T-helper 17 cell (primary cell): ENCODE data around the gene NKTR. TPM values are rescaled to one million over a fixed set of nuclear protein-coding genes. Genes with fewer than 3 reads are reported as not detected.

Source experiments
- ATAC-seq: fragments of 150-1000 bp; cut with Tn5 transposase; 2 replicates; pipeline ENCODE4 v1.10.0; 2021; ENCODE audit warnings: mild to moderate bottlenecking, moderate library complexity
- DNase-seq, 3 donors: peaks; one replicate each; pipeline versions ENCODE4 v3.0.0 to v3.0.0-alpha.2; 2020 to 2021
- H3K9me3 ChIP-seq: one replicate; pipeline ENCODE4 v1.7.0; 2013; ENCODE audit warnings: low read length, mild to moderate bottlenecking; ENCODE audit not compliant: control insufficient read depth, poor library complexity, severe bottlenecking
- H3K27ac Mint-ChIP-seq: one replicate; pipeline ENCODE4 v1.8.0; 2022; ENCODE audit warnings: mild to moderate bottlenecking, moderate library complexity, mixed read lengths
- H3K27me3 Mint-ChIP-seq: one replicate; pipeline ENCODE4 v1.8.0; 2022; ENCODE audit warnings: mixed read lengths
- H3K36me3 Mint-ChIP-seq: one replicate; pipeline ENCODE4 v1.8.0; 2022; ENCODE audit warnings: low read depth, mixed read lengths
- H3K4me1 Mint-ChIP-seq: one replicate; pipeline ENCODE4 v1.8.0; 2022; ENCODE audit warnings: mild to moderate bottlenecking, mixed read lengths
- H3K4me3 Mint-ChIP-seq: one replicate; pipeline ENCODE4 v1.8.0; 2022; ENCODE audit warnings: mild to moderate bottlenecking, moderate library complexity, mixed read lengths
- total RNA-seq, 4 donors: library from RNA in 2 of 4; stranded (reverse) in 2 of 4; gene quantifications; one replicate each; pipeline ENCODE4 v1.2.3 and lab custom pipeline; 2022 to 2026

NKTR gene
- total RNA-seq, 2 donors from 2014 or later = 240 to 241 TPM

DNA sequence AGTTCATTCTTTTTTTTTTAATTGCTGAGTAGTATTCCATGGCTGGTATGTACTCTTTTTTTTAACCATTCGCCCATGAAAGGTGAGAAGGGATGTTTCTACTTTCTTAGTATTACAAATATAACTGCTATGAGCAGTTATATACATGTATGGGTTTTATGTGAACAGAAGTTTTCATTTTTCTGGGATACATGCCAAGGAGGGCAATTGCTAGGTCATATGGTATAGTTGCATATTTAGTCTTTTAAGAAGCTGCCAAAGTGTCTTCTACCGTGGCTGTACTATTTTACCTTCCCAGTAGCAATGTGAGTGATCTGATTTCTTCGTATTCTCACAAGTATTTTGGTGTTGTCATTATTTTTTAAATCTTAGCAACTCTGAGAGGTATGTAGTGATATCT is 73.7 kb downstream of the NKTR start:
- DNase-seq (no peak), ATAC-seq (no peak)
- H3K9me3 ChIP-seq = peaks cover 3% of the 10 kb centered on the region
- H3K27ac Mint-ChIP-seq = no peak overlapping the region
- no peaks in the 10 kb centered on the region for H3K4me1 Mint-ChIP-seq
- no peak overlapping the region for H3K4me3 Mint-ChIP-seq
- H3K27me3 Mint-ChIP-seq = no peaks in the 10 kb centered on the region
- no peaks in the 10 kb centered on the region for H3K36me3 Mint-ChIP-seq

DNA sequence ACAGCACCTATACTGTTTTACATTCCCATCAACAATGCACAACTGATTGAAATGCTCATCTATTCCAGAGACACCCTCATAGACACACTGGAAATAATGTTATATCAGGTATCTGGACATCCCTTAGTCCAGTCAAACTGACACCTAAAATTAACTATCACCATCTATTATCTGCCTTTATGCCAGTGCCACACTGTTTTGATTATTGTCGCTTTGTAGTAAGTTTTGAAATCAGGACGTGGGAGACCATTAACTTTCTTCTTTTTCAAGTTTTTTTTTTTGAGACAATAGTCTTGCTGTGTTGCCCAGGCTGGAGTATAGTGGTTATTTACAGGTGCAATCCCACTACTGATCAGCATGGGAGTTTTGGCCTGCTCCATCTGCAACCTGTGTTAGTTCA is 75.4 kb downstream of the NKTR start:
- no peak for ATAC-seq

DNA sequence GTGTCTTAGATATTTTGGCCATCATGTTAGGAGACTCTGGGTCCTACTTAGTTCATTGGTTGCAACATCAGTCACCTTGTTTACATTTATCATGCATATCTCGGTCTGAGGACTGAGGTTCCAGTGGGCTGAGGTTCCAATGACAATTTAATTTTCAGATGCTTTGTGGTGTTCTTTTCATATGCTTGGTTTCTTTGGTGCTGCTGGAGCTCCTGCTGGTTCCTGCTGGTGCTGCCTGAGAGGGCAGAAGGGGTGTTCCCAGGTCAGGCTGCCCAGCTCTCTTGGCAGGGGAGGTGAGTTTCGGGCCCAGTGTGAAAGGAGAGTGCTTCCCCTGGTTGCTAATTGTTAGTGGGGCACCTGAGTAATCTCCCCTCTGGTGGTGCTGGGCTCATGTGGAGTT is 78.0 kb downstream of the NKTR start:
- DNase-seq (no peak), ATAC-seq (no peak)
- peaks cover 19% of the 10 kb centered on the region for H3K27me3 Mint-ChIP-seq
- H3K27ac Mint-ChIP-seq = no peak overlapping the region
- no peaks in the 10 kb centered on the region for H3K36me3 Mint-ChIP-seq
- no peak overlapping the region for H3K4me3 Mint-ChIP-seq
- peaks cover 2% of the 10 kb centered on the region for H3K4me1 Mint-ChIP-seq
- peaks cover 3% of the 10 kb centered on the region for H3K9me3 ChIP-seq

More for the DNA sequence above, 75.4 kb downstream of the NKTR start:
- DNase-seq = no peak
- H3K36me3 Mint-ChIP-seq = no peaks in the 10 kb centered on the region
- H3K9me3 ChIP-seq = peaks cover 3% of the 10 kb centered on the region
- no peak overlapping the region for H3K4me3 Mint-ChIP-seq
- H3K4me1 Mint-ChIP-seq = no peaks in the 10 kb centered on the region
- H3K27me3 Mint-ChIP-seq = no peaks in the 10 kb centered on the region
- no peak overlapping the region for H3K27ac Mint-ChIP-seq

DNA sequence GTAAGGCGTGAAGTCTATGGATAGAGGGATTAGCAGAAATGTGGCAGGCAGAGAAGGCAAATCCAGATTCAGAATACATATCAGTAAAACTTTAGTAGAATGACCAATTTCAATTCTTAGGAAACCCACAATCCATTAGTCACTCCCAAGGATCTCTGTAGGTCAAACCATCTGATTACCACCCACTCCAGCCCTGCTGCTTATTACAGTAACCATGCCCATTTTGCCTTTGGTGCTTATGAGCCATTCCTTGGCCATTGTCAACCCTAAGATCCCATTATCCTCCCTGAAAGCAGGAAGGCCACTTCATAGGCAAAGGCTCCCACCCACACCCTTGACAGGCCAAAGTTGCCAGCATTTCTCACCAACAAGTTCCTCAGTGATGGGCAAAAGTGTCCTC is 79.8 kb downstream of the NKTR start:
- peaks cover 2% of the 10 kb centered on the region for H3K4me1 Mint-ChIP-seq
- H3K27ac Mint-ChIP-seq = no peak overlapping the region
- DNase-seq (no peak), ATAC-seq (no peak)
- H3K36me3 Mint-ChIP-seq = no peaks in the 10 kb centered on the region
- peaks cover 21% of the 10 kb centered on the region for H3K27me3 Mint-ChIP-seq
- peaks cover 3% of the 10 kb centered on the region for H3K9me3 ChIP-seq
- no peak overlapping the region for H3K4me3 Mint-ChIP-seq

DNA sequence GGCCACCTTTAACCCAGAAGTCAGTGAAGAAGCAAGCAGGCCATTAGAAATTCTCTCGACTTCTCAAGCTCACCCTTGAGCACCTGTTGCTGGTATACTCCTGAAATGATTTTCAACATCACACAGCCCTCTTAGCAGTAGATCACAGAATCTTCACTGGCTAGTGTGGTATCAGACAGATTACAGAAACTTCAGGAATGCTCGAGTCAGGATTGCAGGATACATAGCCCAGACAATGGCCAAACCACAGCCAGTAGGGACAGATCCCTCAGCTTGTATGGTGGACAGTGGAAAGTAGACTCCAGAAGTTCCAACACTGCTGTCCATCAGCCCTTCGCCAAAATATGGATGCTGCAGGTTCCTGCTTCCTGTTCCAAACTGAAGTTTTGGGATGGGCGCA is 80.3 kb downstream of the NKTR start:
- no peak overlapping the region for H3K27ac Mint-ChIP-seq
- DNase-seq (no peak), ATAC-seq (no peak)
- no peaks in the 10 kb centered on the region for H3K36me3 Mint-ChIP-seq
- peaks cover 3% of the 10 kb centered on the region for H3K9me3 ChIP-seq
- no peak overlapping the region for H3K4me3 Mint-ChIP-seq
- peaks cover 3% of the 10 kb centered on the region for H3K4me1 Mint-ChIP-seq
- H3K27me3 Mint-ChIP-seq = peaks cover 24% of the 10 kb centered on the region

DNA sequence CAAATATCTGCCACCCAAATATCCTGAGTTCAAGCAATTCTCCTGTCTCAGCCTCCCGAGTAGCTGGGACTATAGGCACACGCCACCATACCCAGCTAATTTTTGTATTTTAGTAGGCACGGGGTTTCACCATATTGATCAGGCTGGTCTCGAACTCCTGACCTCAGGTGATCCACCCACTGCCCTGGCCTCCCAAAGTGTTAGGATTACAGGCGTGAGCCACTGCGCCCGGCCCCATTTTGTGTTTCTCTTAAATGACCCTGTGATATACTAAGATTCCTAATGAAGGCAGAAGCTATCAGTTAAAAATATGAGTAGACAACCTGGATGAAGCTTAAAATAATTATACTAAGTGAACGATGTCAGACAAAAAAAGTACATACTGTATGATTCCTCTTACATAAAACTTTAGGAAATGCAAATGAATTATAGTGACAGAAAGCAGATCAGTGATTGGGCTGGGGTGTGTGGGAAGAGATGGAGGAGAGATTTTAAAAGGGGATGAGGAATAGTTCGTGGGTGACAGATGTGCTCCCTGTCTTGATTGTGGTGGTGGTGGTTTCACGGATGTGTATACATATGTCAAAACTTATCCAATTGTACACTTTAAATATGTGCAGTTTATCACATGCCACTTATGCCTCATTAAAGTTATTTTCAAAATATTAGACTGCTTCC is 81.0 kb downstream of the NKTR start:
- peaks cover 3% of the 10 kb centered on the region for H3K9me3 ChIP-seq
- H3K4me1 Mint-ChIP-seq = peaks cover 6% of the 10 kb centered on the region
- peaks cover 30% of the 10 kb centered on the region for H3K27me3 Mint-ChIP-seq
- no peak overlapping the region for H3K4me3 Mint-ChIP-seq
- no peak overlapping the region for H3K27ac Mint-ChIP-seq
- no peaks in the 10 kb centered on the region for H3K36me3 Mint-ChIP-seq
- ATAC-seq = no peak
- DNase-seq = no peak

DNA sequence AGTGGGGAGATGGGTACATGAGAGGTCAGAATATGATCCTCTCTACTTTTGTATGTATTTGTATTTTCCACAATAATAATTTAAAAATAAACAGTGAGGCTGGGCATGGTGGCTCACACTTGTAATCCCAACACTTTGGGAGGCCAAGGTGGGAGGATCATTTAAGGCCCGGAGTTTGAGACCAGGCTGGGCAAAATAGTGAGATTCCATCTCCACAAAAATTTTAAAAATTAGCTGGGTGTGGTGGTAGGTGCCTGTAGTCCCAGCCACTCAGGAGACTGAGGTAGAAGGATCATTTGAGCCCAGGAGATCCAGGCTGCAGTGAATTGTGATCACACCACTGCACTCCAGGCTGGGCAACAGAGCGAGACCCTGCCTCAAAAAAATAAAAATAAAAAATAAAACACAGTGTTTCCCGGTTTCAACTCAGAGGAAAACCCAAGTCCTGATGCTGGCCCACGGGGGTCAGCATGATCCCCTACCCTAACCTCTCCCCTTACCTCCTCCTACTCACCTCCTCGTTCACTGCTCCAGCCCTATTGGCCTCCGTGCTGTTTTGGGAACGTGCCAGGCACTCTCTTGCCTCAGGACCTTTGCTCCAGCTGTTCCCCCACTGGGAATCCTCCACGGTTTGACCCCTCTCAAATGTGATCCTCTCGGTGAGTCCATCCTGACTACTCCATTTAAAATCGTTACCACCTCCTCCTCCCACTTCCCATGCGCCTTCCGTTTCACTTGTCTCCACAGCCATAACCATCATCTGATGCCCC is 82.0 kb downstream of the NKTR start:
- no peak for DNase-seq
- peaks cover 3% of the 10 kb centered on the region for H3K9me3 ChIP-seq
- peaks cover 30% of the 10 kb centered on the region for H3K27me3 Mint-ChIP-seq
- no peaks in the 10 kb centered on the region for H3K36me3 Mint-ChIP-seq
- H3K27ac Mint-ChIP-seq = peak overlapping the region; percentile 53
- no peak for ATAC-seq
- peaks cover 6% of the 10 kb centered on the region for H3K4me1 Mint-ChIP-seq
- H3K4me3 Mint-ChIP-seq = no peak overlapping the region

DNA sequence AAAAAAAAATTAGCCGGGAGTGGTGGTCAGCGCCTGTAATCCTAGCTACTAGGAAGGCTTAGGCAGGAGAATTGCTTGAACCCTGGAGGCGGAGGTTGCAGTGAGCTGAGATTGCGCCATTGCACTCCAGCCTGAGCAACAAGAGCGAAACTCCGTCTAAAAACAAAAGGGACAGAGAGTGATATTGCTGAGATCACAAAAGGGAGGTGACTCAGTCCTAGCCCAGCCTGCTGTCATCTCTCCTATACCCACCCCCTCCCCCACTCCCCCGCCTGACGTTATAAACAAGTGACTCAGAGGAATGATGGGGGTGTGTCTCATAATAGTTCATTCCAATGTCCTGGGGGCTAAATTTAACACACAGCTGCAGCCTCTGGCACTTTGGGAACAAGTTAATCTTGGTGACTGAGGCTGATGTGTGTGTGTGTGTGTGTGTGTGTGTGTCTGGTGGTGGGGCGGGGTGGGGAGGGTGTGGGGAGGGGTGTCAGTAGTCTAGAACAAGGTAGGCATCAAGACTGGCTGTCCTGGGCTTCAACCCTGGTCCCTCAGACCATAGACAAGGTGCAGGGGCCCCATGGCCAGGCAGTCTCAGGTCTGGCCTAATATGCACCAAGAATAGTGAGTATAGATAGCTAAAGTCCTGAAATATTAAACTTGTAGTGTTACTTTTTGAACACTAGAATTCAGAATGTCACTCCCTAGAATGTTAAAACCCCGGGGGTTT is 83.6 kb downstream of the NKTR start:
- no peak for DNase-seq
- no peak overlapping the region for H3K4me3 Mint-ChIP-seq
- no peak overlapping the region for H3K27ac Mint-ChIP-seq
- H3K27me3 Mint-ChIP-seq = peaks cover 30% of the 10 kb centered on the region
- ATAC-seq = peak; percentile 20
- no peaks in the 10 kb centered on the region for H3K36me3 Mint-ChIP-seq
- H3K9me3 ChIP-seq = no peaks in the 10 kb centered on the region
- peaks cover 6% of the 10 kb centered on the region for H3K4me1 Mint-ChIP-seq

DNA sequence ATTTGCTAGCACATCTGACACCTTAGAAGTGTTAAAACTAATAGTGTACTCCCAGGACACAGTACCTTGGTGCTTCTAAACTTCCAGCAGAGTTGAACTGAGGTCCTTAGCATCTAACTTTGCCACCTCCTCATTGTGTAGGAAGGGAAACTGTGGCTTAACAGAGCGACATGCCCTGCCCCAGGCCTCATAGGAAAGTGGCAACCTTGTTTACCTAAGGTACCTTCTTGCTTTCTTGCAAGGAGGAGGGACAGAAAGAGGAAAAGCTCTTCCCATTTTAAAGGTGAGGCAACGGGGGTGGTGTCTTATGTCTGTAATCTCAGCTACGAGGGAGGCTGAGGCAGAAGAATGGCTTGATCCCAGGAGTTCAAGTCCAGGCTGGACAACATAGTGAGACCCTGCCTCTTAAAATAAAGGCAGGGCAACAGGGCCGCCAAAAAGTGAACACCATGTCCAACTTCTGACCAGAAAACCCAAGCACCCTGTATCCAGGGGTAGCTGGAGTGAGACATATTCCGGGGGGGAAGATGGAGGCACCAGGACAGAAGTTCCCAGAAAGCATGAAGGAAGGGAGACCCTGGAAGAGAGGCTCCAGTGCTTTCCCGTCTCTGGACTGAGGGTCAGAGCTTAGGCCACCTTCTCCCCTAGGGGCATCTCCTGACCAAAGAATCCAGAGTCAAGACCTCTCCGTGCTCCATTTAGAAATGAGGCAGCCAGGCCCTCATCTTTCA is 84.3 kb downstream of the NKTR start:
- DNase-seq = no peak
- no peaks in the 10 kb centered on the region for H3K9me3 ChIP-seq
- no peak overlapping the region for H3K4me3 Mint-ChIP-seq
- no peaks in the 10 kb centered on the region for H3K36me3 Mint-ChIP-seq
- H3K4me1 Mint-ChIP-seq = peaks cover 6% of the 10 kb centered on the region
- ATAC-seq = no peak
- H3K27ac Mint-ChIP-seq = no peak overlapping the region
- peaks cover 30% of the 10 kb centered on the region for H3K27me3 Mint-ChIP-seq

DNA sequence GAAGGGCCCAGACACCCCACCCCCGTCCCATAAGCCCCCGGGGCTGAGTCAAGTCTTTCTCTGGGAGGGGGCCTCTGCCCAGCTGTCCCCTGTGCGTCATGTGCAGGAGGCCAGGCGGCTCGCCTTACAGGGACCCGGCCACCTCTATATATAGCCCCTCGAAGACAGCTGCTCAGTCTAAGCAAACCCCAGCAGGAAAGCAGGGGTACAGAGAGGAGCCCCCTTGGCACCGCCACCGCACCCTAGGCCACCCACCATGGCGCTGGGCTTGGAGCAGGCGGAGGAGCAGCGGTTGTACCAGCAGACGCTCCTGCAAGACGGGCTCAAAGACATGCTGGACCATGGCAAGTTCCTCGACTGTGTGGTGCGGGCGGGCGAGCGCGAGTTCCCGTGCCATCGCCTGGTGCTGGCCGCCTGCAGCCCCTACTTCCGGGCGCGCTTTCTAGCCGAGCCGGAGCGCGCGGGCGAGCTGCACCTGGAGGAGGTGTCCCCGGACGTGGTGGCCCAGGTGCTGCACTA is 84.9 kb downstream of the NKTR start, which contains the start of gene KLHL40:
Gene KLHL40, plus strand, starts transcription at position 175 of the 519 bp plus-strand sequence. Its CDS starts 82 bp downstream, at position 257.
- no peak within 1 kb of the TSS for H3K27ac Mint-ChIP-seq

DNA sequence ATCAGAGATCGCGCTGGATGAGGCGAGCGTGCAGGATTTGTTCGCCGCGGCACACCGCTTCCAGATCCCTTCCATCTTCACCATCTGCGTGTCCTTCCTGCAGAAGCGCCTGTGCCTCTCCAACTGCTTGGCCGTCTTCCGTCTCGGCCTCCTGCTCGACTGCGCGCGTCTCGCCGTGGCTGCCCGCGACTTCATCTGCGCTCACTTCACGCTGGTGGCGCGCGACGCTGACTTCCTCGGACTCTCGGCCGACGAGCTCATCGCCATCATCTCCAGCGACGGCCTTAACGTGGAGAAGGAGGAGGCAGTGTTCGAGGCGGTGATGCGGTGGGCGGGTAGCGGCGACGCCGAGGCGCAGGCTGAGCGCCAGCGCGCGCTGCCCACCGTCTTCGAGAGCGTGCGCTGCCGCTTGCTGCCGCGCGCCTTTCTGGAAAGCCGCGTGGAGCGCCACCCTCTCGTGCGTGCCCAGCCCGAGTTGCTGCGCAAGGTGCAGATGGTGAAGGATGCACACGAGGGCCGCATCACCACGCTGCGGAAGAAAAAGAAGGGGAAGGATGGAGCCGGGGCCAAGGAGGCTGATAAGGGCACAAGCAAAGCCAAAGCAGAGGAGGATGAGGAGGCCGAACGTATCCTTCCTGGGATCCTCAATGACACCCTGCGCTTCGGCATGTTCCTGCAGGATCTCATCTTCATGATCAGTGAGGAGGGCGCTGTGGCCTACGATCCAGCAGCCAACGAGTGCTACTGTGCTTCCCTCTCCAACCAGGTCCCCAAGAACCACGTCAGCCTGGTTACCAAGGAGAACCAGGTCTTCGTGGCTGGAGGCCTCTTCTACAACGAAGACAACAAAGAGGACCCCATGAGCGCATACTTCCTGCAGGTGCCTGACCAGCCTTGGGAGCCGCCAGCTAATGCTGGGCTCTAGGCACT is 85.7 kb downstream of the NKTR start:
- no peaks in the 10 kb centered on the region for H3K9me3 ChIP-seq
- H3K27me3 Mint-ChIP-seq = peaks cover 29% of the 10 kb centered on the region

More for the DNA sequence above, 84.9 kb downstream of the NKTR start, which contains the start of gene KLHL40:
- no peaks in the 10 kb centered on the region for H3K36me3 Mint-ChIP-seq
- DNase-seq (no peak), ATAC-seq (no peak)
- peaks cover 30% of the 10 kb centered on the region for H3K27me3 Mint-ChIP-seq
- no peak within 1 kb of the TSS for H3K4me3 Mint-ChIP-seq
- peaks cover 6% of the 10 kb centered on the region for H3K4me1 Mint-ChIP-seq
- no peaks in the 10 kb centered on the region for H3K9me3 ChIP-seq

More for the DNA sequence above, 85.7 kb downstream of the NKTR start:
- Mint-ChIP-seq H3K4me1 (peaks cover 6% of the 10 kb centered on the region), H3K4me3 (no peak overlapping the region), H3K27ac (no peak overlapping the region), H3K36me3 (no peaks in the 10 kb centered on the region)
- DNase-seq = no peak
- no peak for ATAC-seq
